Left lobe of liver (tissue), 2 donors: ENCODE data around the gene SRRM3. TPM values are rescaled to one million over a fixed set of nuclear protein-coding genes. Genes with fewer than 3 reads are reported as not detected.
A peak's percentile ranks its signal among the peaks of the same experiment; 100 is the strongest.
"Not testable (repeated sequence)": the region's sequence is repeated elsewhere in the genome, so short reads cannot be mapped to it uniquely, and the experiment has no call there.

Experiments used
- ATAC-seq: fragments of 200-7000 bp; cut with Tn5 transposase; one replicate; pipeline ENCODE4 v1.9.1; 2020; ENCODE audit warnings: mild to moderate bottlenecking, moderate library complexity
- DNase-seq: peaks from one replicate; pipeline ENCODE4 v3.0.0-alpha.2; 2020; ENCODE audit warnings: low spot score
- total RNA-seq: library from RNA; stranded (reverse); gene quantifications from one replicate; pipeline ENCODE4 v1.2.1, GENCODE V29; 2021
- donor health status: DM: no; HTN: no; CAD: no; lungs with moderate emphysema.
- donor health status: DM: no; HTN: yes; CAD: no.

The SRRM3 gene
- total RNA-seq, 1 donor from 2014 or later: 0.20 TPM

- DNase-seq (no peak), ATAC-seq (peak; percentile 65)
Observed at GRCh38 chr7:76285604-76286374, 84.1 kb downstream of the SRRM3 start.

GRCh38 chr7:76286842-76287403, 85.2 kb downstream of the SRRM3 start:
- DNase-seq: no peak

GRCh38 chr7:76290847-76291350, 89.2 kb downstream of the SRRM3 start:
- ATAC-seq, DNase-seq: not testable (repeated sequence)

More at GRCh38 chr7:76286842-76287403, 85.2 kb downstream of the SRRM3 start:
- no peak for ATAC-seq

- DNase-seq: peak; percentile 90
- ATAC-seq: peak; percentile 88
Observed at GRCh38 chr7:76291351-76292212, 89.9 kb downstream of the SRRM3 start.

- DNase-seq: no peak
- ATAC-seq: peak; percentile 42
Observed at GRCh38 chr7:76292213-76292573, 90.5 kb downstream of the SRRM3 start.

GRCh38 chr7:76292911-76293310, 91.2 kb downstream of the SRRM3 start:
- not testable (repeated sequence) for DNase-seq, ATAC-seq

- no peak for DNase-seq
- ATAC-seq: no peak
Observed at GRCh38 chr7:76293407-76293901, 91.8 kb downstream of the SRRM3 start.

GRCh38 chr7:76294344-76295024, 92.8 kb downstream of the SRRM3 start:
- DNase-seq (peak; percentile 96), ATAC-seq (peak; percentile 84)

GRCh38 chr7:76296743-76297740, 95.3 kb downstream of the SRRM3 start:
- DNase-seq (peak; percentile 70), ATAC-seq (peak; percentile 61)

- ATAC-seq: no peak
- no peak for DNase-seq
Observed at GRCh38 chr7:76300166-76300731, 98.6 kb downstream of the SRRM3 start.

- no peak for DNase-seq
- ATAC-seq: no peak
Observed at GRCh38 chr7:76301000-76301399, 99.3 kb downstream of the SRRM3 start.

GRCh38 chr7:76302347-76303201, 100.9 kb downstream of the SRRM3 start, which contains the start of gene HSPB1:
Gene HSPB1, plus strand, starts transcription at chr7:76302673. Its CDS starts 40 bp downstream, at chr7:76302713.
- peak; percentile 98 for DNase-seq
- ATAC-seq: peak; percentile 72

GRCh38 chr7:76303202-76304147, 101.8 kb downstream of the SRRM3 start:
- ATAC-seq: peak; percentile 59
- DNase-seq: peak; percentile 93

GRCh38 chr7:76304888-76305375, 103.2 kb downstream of the SRRM3 start:
- ATAC-seq (peak; percentile 59), DNase-seq (peak; percentile 97)

- DNase-seq, ATAC-seq: not testable (repeated sequence)
Observed at GRCh38 chr7:76308874-76309273, 107.2 kb downstream of the SRRM3 start.

- not testable (repeated sequence) for DNase-seq, ATAC-seq
Observed at GRCh38 chr7:76309341-76310101, 107.8 kb downstream of the SRRM3 start.
